Measurements from ENCODE around the gene PAFAH1B2.
"Not testable (repeated sequence)": the region's sequence is repeated elsewhere in the genome, so short reads cannot be mapped to it uniquely, and the experiment has no call there.

DNA sequence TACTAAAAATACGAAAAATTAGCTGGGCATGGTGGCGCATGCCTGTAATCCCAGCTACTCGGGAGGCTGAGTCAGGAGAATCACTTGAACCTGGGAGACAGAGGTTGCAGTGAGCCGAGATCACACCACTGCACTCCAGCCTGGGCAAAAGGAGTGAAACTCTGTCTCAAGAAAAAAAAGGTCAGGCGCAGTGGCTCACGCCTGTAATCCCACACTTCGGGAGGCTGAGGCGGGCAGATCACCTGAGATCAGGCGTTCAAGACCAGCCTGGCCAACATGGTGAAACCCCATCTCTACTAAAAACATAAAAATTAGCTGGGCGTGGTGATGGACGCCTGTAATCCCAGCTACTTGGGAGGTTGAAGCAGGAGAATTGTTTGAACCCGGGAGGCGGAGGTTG lies 39.1 kb downstream of the PAFAH1B2 start:
- TF ChIP-seq, protein P1, sequence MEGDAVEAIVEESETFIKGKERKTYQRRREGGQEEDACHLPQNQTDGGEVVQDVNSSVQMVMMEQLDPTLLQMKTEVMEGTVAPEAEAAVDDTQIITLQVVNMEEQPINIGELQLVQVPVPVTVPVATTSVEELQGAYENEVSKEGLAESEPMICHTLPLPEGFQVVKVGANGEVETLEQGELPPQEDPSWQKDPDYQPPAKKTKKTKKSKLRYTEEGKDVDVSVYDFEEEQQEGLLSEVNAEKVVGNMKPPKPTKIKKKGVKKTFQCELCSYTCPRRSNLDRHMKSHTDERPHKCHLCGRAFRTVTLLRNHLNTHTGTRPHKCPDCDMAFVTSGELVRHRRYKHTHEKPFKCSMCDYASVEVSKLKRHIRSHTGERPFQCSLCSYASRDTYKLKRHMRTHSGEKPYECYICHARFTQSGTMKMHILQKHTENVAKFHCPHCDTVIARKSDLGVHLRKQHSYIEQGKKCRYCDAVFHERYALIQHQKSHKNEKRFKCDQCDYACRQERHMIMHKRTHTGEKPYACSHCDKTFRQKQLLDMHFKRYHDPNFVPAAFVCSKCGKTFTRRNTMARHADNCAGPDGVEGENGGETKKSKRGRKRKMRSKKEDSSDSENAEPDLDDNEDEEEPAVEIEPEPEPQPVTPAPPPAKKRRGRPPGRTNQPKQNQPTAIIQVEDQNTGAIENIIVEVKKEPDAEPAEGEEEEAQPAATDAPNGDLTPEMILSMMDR (IDR thresholded peaks at IDR 0.05), result not testable (repeated sequence)
- not testable (repeated sequence) for TF ChIP-seq POLR2A, POLR2AphosphoS5 (IDR thresholded peaks at IDR 0.05)
